GM19351 (cell line): ENCODE measurements around the gene FOSL2.

Experiments
- ATAC-seq: cut with Tn5 transposase; IDR thresholded peaks from one replicate; pipeline ENCODE4 v1.9.1; 2021; ENCODE audit warnings: mild to moderate bottlenecking, moderate library complexity; ENCODE audit not compliant: unreplicated experiment

FOSL2 gene

GRCh38 chr2:28393114-28393836, 617 bp downstream of the FOSL2 start:
- ATAC-seq, result no peak

- ATAC-seq, result no peak
Observed at GRCh38 chr2:28394331-28394877, 1.7 kb downstream of the FOSL2 start.

- no peak for ATAC-seq
Observed at GRCh38 chr2:28394997-28395333, 2.3 kb downstream of the FOSL2 start.

GRCh38 chr2:28395334-28396061, 2.8 kb downstream of the FOSL2 start:
- no peak for ATAC-seq

- ATAC-seq, result no peak
Observed at GRCh38 chr2:28397043-28397381, 4.4 kb downstream of the FOSL2 start.

- no peak for ATAC-seq
Observed at GRCh38 chr2:28398101-28398834, 5.6 kb downstream of the FOSL2 start.

- ATAC-seq, result no peak
Observed at GRCh38 chr2:28399289-28399688, 6.6 kb downstream of the FOSL2 start.

GRCh38 chr2:28399956-28400355, 7.3 kb downstream of the FOSL2 start:
- no peak for ATAC-seq

- ATAC-seq, result no peak
Observed at GRCh38 chr2:28400419-28400818, 7.8 kb downstream of the FOSL2 start.

GRCh38 chr2:28400921-28401320, 8.3 kb downstream of the FOSL2 start:
- no peak for ATAC-seq

- ATAC-seq, result no peak
Observed at GRCh38 chr2:28401411-28401810, 8.8 kb downstream of the FOSL2 start.

GRCh38 chr2:28401948-28402550, 9.4 kb downstream of the FOSL2 start:
- ATAC-seq, result no peak

GRCh38 chr2:28403370-28403956, 10.8 kb downstream of the FOSL2 start:
- no peak for ATAC-seq

GRCh38 chr2:28404086-28404485, 11.4 kb downstream of the FOSL2 start:
- no peak for ATAC-seq

- ATAC-seq, result no peak
Observed at GRCh38 chr2:28405537-28405936, 12.9 kb downstream of the FOSL2 start.

GRCh38 chr2:28406276-28407096, 13.8 kb downstream of the FOSL2 start:
- no peak for ATAC-seq

- no peak for ATAC-seq
Observed at GRCh38 chr2:28407131-28407975, 14.7 kb downstream of the FOSL2 start.

GRCh38 chr2:28407976-28408690, 15.5 kb downstream of the FOSL2 start:
- no peak for ATAC-seq
